Fibroblast of peridontal ligament (primary cell): ENCODE measurements around the gene NUPR1.
"Not testable (repeated sequence)": the region's sequence is repeated elsewhere in the genome, so short reads cannot be mapped to it uniquely, and the experiment has no call there.

Experiments
- DNase-seq: peaks from one replicate; pipeline ENCODE4 v3.0.0-alpha.2; 2010; ENCODE audit errors: extremely low read depth

The NUPR1 gene

DNA sequence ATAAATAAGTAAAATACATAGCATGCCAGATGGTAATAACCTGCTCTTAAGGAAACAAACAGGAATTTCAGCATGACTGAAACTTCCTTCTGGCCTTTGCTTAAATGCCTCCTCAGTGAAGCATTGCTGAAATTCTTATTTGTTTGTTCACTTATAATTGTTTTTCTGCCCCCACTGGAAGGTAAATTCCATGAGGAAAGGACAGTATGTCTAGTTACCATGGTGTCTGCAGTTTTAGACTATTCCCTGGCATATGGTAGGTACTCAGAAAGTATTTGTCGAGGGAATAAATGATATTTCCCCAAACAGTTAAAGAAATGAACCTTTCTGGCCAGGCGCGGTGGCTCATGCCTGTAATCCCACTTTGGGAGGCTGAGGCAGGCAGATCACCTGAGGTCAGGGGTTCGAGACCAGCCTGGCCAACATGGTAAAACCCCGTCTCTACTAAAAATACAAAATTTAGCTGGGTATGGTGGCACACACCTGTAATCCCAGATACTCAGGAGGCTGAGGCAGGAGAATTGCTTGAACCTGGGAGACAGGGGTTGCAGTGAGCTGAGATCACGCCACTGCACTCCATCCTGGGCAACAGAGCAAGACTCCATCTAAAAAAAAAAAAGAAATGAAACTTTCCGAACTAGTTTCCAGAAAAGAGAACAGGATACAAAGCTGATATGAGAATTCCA is 11.5 kb downstream of the NUPR1 start:
- not testable (repeated sequence) for DNase-seq

- DNase-seq = no peak
These were observed 12.3 kb downstream of the NUPR1 start for GRCh38 chr16:28526201-28527099.

- no peak for DNase-seq
These were observed 14.0 kb downstream of the NUPR1 start for GRCh38 chr16:28524681-28525171.

GRCh38 chr16:28522792-28523191 is 16.0 kb downstream of the NUPR1 start:
- no peak for DNase-seq

DNA sequence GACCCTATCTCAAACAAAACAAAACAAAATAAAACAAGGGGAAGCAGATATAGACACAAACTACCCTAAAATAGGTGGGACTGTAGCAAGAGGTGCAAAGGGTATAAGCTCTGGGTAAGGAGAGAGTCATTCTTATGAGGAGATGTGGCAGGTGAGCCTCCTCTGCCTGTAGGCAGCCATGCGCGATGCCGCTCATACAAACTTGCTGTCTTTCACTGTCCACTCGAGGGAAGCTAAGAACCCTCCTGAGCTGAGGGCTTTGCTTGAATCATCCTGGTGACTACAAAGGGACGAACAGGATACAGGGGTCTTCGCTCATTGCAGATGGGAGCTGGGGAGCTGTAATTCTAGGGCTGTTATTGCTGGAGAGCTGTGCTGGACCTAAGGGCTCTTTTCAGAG is 17.3 kb downstream of the NUPR1 start:
- DNase-seq = no peak

GRCh38 chr16:28520672-28521071 is 18.1 kb downstream of the NUPR1 start:
- no peak for DNase-seq

DNA sequence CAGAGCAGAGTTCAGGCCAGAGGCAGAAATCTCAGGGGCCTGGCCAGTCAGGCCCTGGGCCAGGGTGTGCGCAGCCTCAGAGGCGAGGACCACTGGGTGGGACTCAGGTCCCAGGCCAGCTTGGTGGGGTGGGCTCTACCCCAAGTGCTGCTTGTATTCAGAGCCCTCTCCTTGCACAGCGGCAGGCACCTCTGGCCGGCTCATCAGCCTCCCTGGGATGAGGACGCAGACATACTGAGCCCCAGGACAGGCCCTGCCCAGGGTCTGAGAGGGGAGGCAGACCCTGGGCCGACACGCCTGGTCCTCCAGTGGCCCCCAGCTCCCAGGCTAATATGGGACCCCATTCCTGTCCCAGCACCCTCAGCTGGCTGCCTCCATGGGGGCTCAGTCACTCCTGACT is 24.5 kb downstream of the NUPR1 start:
- DNase-seq = no peak

DNA sequence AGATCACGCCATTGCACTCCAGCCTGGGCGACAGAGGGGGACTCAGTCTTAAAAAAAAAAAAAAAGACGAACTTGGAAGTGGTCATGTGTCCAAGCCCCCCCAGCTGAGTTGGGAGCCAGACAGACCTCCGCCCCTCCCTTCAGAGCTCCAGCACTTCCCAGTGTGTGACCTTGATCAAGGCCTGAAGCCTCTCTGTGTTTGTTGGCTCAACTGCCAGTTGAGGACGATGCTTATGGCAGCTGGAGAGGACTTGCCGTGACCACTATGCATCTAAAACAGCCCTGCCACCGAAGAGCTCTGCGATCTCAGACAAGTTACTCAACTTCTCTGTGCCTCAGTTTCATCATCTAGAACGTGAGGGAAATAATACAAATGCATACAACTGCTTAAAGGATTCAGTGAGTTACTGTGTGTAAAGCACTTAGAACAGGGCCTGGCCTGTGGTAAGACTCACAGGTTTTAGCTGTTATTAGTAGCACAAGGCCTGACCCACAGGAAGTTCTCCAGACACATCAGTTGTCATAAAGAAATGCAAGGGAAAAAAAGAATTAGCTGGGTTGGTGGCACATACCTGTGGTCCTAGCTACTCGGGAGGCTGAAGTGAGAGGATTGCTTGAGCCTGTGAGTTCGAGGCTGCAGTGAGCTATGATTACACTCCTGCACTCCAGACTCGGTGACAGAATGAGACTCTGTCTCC is 25.1 kb downstream of the NUPR1 start:
- DNase-seq = no peak

DNA sequence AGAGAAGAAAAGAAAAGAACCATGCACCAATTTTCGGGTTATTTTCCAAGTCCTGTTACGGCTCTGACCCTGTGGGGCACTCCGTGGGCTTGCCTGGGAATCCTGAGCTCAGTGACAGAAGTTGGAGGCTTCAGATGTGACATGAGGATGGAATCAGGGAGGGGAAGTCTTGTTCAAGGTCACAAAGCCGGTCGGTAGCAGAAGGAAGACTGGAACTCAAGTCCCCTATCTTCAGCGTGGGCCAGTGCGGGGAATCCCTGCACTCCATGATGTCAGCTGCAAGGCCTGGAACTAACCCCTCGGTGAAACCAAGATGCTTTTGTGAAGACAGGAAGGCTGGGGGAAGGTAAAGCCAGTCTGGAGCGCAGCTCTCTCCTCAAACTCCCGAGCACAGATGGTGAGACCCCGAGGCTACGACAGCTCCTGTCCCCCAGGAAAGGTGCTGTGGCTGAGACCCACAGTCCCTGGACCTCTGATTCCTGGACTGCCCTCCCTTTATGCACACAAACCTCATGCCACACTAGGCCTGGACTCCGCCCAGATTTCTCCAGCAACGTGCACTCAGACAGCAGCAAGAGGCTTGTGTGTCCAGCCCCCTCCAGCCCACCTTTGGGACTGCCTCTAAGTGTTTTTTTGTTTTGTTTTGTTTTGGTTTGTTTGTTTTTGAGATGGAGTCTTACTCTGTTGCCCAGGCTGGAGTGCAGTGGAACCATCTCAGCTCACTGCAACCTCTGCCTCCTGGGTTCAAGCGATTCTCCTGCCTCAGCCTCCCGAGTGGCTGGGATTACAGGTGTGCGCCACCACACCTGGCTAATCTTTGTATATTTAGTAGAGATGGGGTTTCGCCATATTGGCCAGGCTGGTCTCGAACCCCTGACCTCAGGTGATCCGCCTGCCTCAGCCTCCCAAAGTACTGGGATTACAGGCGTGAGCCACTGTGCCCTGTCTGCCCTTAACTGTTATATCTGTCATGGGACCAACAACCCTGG is 26.7 kb downstream of the NUPR1 start:
- DNase-seq = no peak

- no peak for DNase-seq
These were observed 27.7 kb downstream of the NUPR1 start for GRCh38 chr16:28511031-28511430.

- no peak for DNase-seq
These were observed 33.2 kb downstream of the NUPR1 start for GRCh38 chr16:28505489-28506137.

GRCh38 chr16:28504707-28505404 is 33.9 kb downstream of the NUPR1 start:
- DNase-seq = no peak

DNA sequence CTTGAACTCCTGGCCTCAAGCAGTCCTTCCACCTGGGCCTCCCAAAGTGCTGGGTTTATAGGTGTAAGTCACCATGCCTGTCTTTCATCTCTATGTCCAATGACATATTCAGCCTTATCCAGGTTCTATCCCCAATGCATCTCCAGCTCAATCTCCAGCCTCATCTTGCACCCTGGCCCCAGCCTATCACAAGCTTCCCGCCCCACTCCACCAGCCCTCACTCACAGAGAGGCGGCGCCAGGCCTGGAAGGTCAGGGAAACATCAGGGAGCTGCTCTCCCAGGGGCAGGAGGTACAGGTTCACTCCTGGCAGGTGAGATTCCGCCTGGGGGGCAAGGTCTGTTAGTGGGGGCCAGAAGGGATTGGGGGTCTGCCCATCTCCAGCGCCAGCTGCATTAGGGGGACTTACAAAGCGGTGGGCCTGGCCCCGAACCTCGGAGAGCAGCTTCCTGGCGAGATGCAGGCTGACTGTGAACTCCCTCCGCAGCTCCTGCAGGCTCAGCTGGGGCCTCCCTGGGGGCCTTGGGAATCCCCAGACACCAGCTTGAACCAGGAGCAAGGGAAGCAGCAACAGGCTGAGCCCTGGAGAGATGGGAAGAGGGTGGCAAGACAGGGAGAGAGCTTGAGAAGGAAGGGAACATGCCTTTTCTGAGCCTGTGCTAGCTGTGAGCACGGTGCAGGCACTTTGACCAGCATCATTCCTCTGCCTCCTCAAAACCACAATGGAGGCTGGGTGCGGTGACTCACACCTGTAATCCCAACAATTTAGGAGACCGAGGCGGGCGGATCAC is 35.1 kb downstream of the NUPR1 start:
- no peak for DNase-seq

- DNase-seq = no peak
These were observed 36.5 kb downstream of the NUPR1 start for GRCh38 chr16:28502290-28502689.

- no peak for DNase-seq
These were observed 37.2 kb downstream of the NUPR1 start for GRCh38 chr16:28501258-28502232.

DNA sequence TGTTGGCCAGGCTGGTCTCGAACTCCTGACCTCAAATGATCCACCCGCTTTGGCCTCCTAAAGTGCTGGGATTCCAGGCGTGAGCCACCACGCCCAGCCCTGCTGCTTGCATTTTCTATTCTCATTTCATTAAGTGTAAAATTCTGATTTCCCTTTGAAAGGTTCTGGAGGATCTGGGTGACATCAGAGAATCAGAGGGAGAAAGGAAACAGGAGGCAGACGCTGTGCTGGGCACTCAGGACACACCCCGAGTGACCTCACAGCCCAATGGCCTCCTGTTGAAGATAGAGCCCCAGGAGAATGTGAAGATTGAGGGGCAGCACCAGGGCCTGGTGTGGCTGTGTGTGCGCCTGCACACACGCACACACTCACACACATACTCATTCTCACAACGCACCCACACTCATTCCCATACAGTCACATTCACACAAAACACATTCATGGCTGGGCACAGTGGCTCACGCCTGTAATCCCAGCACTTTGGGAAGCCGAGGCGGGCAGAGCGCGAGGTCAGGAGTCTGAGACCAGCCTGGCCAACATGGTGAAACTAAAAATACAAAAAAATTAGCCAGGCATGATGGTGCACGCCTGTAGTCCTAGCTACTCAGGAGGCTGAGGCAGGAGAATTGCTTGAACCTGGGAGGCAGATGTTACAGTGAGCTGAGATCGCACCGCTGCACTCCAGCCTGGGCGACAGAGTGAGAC is 38.1 kb downstream of the NUPR1 start:
- DNase-seq = not testable (repeated sequence)

DNA sequence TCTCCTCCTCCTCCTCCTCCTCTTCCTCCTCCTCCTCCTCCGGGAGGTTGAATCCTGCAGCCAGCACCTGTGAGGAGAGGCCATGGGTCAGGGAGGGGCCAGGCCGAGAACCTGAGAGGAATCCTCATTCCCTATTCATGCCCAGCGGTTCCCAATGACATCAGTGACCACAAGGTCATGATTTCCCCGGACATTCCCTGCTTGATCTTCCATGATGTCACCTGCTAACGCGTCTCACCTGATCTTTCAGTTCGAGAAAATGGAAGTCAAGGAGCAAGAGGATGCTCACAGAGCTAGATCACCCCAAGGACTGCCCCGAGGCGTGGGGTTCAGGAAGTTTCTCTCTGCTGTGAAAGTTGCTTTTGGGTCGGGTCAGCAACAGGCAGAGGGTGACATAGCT is 38.9 kb downstream of the NUPR1 start:
- no peak for DNase-seq
